ENCODE measurements around the gene SUFU. TPM values are rescaled to one million over a fixed set of nuclear protein-coding genes. Genes with fewer than 3 reads are reported as not detected.

SUFU gene
- polyA plus RNA-seq, 1 experiment = 8.5 TPM

DNA sequence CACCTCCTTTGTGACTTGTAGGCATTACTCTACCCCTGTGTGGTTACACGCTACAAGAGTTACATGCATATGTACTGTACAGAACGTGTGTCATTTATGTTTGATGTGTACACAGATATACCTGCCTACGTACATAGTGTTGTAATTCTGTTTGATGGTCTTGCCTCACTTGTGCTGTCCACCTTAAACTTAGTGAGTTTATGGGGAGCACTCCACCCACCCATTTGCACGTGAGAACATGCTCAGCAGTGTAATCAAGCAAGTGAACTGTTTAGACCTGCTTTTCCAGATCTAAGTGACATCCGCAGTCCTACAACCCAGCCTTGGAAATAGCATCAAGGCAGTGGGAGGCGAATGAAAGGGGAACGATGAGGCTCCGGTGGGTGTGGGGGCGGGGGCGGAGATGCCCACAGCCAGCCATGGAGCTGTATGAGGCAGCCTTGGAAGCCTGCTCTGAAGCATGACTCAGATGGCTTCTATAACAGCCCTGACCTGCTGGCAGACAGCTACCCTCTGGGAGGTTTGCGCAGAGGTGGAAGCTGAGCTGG, 52.1 kb downstream of the SUFU start:
- TF ChIP-seq, protein P1, sequence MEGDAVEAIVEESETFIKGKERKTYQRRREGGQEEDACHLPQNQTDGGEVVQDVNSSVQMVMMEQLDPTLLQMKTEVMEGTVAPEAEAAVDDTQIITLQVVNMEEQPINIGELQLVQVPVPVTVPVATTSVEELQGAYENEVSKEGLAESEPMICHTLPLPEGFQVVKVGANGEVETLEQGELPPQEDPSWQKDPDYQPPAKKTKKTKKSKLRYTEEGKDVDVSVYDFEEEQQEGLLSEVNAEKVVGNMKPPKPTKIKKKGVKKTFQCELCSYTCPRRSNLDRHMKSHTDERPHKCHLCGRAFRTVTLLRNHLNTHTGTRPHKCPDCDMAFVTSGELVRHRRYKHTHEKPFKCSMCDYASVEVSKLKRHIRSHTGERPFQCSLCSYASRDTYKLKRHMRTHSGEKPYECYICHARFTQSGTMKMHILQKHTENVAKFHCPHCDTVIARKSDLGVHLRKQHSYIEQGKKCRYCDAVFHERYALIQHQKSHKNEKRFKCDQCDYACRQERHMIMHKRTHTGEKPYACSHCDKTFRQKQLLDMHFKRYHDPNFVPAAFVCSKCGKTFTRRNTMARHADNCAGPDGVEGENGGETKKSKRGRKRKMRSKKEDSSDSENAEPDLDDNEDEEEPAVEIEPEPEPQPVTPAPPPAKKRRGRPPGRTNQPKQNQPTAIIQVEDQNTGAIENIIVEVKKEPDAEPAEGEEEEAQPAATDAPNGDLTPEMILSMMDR (IDR thresholded peaks at IDR 0.05; ENCODE audit: insufficient read depth, low read depth, low read length) = no peak
- POLR2A ChIA-PET = interaction anchor here (0.5 kb wide), 1 partner anchor 45 kb away, joined by 8 read pairs; no protein-coding TSS in a partner anchor
- no peak for DNase-seq (ENCODE audit: low read depth)
- Histone ChIP-seq H3K4me3 (ENCODE audit: low read depth, low read length) (no peak overlapping the region), H3K27me3 (ENCODE audit: control insufficient read depth, insufficient read depth, low read length) (no peaks in the 10 kb centered on the region), H3K36me3 (ENCODE audit: control insufficient read depth, insufficient read depth, low read length) (peaks cover 2% of the 10 kb centered on the region)
- CTCF ChIA-PET = interaction anchor here (1.1 kb wide), 1 partner anchor 77 kb away, joined by 3 read pairs; no protein-coding TSS in a partner anchor

DNA sequence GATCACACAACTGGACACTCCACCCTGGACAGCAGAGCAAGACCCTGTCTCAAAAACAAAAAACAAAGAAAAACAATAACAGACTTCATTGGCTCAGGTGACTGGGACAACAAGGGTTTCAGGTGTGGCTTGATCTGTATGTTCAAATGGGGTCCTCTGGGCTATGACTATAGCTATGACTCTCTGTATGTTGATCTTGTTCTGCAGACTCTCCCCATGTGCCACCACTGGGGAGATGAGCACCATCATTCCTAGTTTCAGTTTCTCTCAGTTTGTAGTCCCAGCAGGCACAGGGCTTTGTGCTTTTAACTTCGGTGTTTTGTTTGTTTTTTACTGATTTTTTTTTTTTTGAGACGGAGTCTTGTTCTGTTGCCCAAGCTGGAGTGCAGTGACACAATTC, 53.8 kb downstream of the SUFU start:
- DNase-seq (ENCODE audit: low read depth) = no peak
- ChIA-PET POLR2A (no interaction called here), CTCF (interaction anchor here (0.9 kb wide), 1 partner anchor 41 kb away, joined by 3 read pairs; no protein-coding TSS in a partner anchor)
- TF ChIP-seq, protein P1 (IDR thresholded peaks at IDR 0.05; ENCODE audit: insufficient read depth, low read depth, low read length) = no peak
- no peaks in the 10 kb centered on the region for H3K36me3 ChIP-seq (ENCODE audit: control insufficient read depth, insufficient read depth, low read length)
- no peaks in the 10 kb centered on the region for H3K27me3 ChIP-seq (ENCODE audit: control insufficient read depth, insufficient read depth, low read length)
- H3K4me3 ChIP-seq (ENCODE audit: low read depth, low read length) = no peak overlapping the region

DNA sequence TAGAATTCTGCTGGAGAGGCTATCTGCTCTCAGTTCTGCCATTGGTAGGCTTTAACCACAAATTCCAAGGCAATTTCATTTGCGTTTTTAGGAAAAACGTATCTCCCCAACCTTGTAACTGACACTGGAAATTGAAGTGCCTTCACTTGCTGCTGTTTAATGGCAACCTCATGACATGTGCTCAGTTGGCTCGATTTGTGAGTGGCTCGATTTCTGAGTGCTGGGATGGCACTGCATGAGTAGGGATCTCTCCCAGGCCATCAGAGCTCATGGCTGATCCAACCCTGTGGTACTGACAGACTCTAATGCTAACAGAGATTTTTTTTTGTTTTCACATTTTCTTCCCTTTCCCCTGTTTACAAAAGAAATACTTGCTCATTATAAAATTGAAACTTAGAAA, 56.0 kb downstream of the SUFU start:
- H3K27me3 ChIP-seq (ENCODE audit: control insufficient read depth, insufficient read depth, low read length) = no peaks in the 10 kb centered on the region
- TF ChIP-seq, protein P1 (IDR thresholded peaks at IDR 0.05; ENCODE audit: insufficient read depth, low read depth, low read length) = no peak
- no peaks in the 10 kb centered on the region for H3K36me3 ChIP-seq (ENCODE audit: control insufficient read depth, insufficient read depth, low read length)
- CTCF ChIA-PET = no interaction called here
- DNase-seq (ENCODE audit: low read depth) = no peak
- no peak overlapping the region for H3K4me3 ChIP-seq (ENCODE audit: low read depth, low read length)
- POLR2A ChIA-PET = no interaction called here

GRCh38 chr10:102564209-102564834, 60.5 kb downstream of the SUFU start:
- TF ChIP-seq, protein P1 (IDR thresholded peaks at IDR 0.05; ENCODE audit: insufficient read depth, low read depth, low read length) = no peak
- no peaks in the 10 kb centered on the region for H3K36me3 ChIP-seq (ENCODE audit: control insufficient read depth, insufficient read depth, low read length)
- no peaks in the 10 kb centered on the region for H3K27me3 ChIP-seq (ENCODE audit: control insufficient read depth, insufficient read depth, low read length)
- DNase-seq (ENCODE audit: low read depth) = no peak
- H3K4me3 ChIP-seq (ENCODE audit: low read depth, low read length) = no peak overlapping the region
- ChIA-PET CTCF (interaction anchor here (1.1 to 2.1 kb wide), 2 partner anchors 11 to 169 kb away, joined by 3 to 5 read pairs; no protein-coding TSS in a partner anchor), POLR2A (interaction anchor here (0.6 kb wide), 1 partner anchor 15 kb away, joined by 14 read pairs; no protein-coding TSS in a partner anchor)

DNA sequence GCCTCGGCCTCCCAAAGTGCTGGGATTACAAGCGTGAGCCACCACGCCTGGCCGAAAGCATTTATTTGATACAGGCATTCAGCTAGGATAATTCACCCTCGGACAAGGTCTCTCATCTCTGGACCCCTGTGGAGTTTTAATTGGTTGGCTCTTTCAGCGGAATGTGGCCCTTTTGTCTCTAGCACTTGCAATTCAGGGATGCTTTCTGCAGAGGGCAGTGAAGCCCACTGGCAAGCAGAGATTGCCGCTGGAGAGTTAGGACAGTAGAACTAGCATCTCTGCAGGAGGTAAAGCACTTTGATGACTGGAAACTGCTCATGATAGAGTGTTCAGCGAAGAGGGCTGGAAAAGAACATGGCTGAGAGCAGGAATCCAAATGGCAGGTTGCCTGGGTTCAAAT, 62.0 kb downstream of the SUFU start:
- TF ChIP-seq, protein P1 (IDR thresholded peaks at IDR 0.05; ENCODE audit: insufficient read depth, low read depth, low read length) = no peak
- Histone ChIP-seq H3K4me3 (ENCODE audit: low read depth, low read length) (no peak overlapping the region), H3K27me3 (ENCODE audit: control insufficient read depth, insufficient read depth, low read length) (no peaks in the 10 kb centered on the region), H3K36me3 (ENCODE audit: control insufficient read depth, insufficient read depth, low read length) (no peaks in the 10 kb centered on the region)
- DNase-seq (ENCODE audit: low read depth) = no peak
- ChIA-PET POLR2A (no interaction called here), CTCF (no interaction called here)

Measured in BJ (cell line).